Measurements from ENCODE around the gene MEAF6. TPM values are rescaled to one million over a fixed set of nuclear protein-coding genes. Genes with fewer than 3 reads are reported as not detected.
A peak's percentile ranks its signal among the peaks of the same experiment; 100 is the strongest.

Gene MEAF6
- total and polyA plus RNA-seq, 9 donors, result 38.7 to 108 (median 64.1) TPM

DNA sequence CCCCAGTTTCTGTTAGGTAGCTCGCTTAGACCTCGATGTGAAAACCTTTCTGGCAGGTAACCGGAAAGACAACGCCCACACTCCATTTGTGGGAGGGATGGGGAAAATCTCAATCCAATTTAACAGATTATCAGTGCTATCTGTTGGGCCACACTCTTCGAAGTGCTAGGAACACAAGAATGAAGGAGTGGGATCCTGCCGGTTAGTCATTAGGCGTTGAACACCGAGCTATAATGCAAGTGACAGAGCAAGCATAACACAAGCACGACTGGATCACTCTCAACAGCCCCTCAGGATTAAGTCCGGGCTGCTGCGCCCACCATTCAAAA lies 39.0 kb upstream of the MEAF6 start:
- intact Hi-C loops (cut with DNase I), result no loop called here
- H3K27ac ChIP-seq, result no peak overlapping the region
- peaks cover 8% of the 10 kb centered on the region for H3K4me1 ChIP-seq (ENCODE audit: insufficient read depth)
- DNase-seq, result no peak
- H3K36me3 ChIP-seq, result no peaks in the 10 kb centered on the region
- peak overlapping the region; percentile 94 for H3K4me3 ChIP-seq
- 3 to 4% (median 4%) methylated on average over 11 of the region's 11 CpGs for WGBS, 3 donors
- TF ChIP-seq, protein P1, sequence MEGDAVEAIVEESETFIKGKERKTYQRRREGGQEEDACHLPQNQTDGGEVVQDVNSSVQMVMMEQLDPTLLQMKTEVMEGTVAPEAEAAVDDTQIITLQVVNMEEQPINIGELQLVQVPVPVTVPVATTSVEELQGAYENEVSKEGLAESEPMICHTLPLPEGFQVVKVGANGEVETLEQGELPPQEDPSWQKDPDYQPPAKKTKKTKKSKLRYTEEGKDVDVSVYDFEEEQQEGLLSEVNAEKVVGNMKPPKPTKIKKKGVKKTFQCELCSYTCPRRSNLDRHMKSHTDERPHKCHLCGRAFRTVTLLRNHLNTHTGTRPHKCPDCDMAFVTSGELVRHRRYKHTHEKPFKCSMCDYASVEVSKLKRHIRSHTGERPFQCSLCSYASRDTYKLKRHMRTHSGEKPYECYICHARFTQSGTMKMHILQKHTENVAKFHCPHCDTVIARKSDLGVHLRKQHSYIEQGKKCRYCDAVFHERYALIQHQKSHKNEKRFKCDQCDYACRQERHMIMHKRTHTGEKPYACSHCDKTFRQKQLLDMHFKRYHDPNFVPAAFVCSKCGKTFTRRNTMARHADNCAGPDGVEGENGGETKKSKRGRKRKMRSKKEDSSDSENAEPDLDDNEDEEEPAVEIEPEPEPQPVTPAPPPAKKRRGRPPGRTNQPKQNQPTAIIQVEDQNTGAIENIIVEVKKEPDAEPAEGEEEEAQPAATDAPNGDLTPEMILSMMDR (IDR thresholded peaks at IDR 0.05), result no peak
- TF ChIP-seq POLR2A (IDR thresholded peaks at IDR 0.05) (no peak), EP300 (IDR thresholded peaks at IDR 0.05) (no peak)
- no peaks in the 10 kb centered on the region for H3K9me3 ChIP-seq
- H3K27me3 ChIP-seq, result no peaks in the 10 kb centered on the region

DNA sequence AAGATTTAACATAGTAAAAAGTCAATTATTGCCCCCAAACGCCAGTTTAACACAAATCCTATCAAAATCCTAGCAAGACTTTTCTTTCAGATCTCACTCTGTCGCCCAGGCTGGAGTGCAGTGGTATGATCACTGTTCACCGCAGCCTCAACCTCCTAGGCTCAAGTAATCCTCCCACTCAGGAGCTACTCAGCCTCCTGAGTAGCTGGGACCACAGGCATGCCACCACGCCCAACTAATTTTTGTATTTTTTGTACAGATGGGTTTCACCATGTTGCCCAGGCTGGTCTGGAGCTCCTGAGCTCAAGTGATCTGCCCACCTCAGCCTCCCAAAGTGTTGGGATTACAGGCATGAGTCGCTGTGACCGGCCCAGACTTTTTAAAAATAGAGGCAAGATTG lies 34.8 kb upstream of the MEAF6 start:
- TF ChIP-seq, protein P1 (IDR thresholded peaks at IDR 0.05), result no peak
- TF ChIP-seq POLR2A (IDR thresholded peaks at IDR 0.05) (no peak), EP300 (IDR thresholded peaks at IDR 0.05) (no peak)
- Histone ChIP-seq H3K36me3 (no peaks in the 10 kb centered on the region), H3K27ac (no peak overlapping the region), H3K4me3 (no peak overlapping the region), H3K9me3 (no peaks in the 10 kb centered on the region), H3K4me1 (ENCODE audit: insufficient read depth) (peaks cover 4% of the 10 kb centered on the region), H3K27me3 (no peaks in the 10 kb centered on the region)
- DNase-seq, result no peak
- intact Hi-C loops (cut with DNase I), result loop anchor here in 1 of 4 donors (5.0 kb wide), 1 partner anchor 258 kb away; the partner anchor contains the start of genes C1orf122 and YRDC
- WGBS, 3 donors, result 89 to 91% (median 91%) methylated on average over 6 of the region's 6 CpGs

DNA sequence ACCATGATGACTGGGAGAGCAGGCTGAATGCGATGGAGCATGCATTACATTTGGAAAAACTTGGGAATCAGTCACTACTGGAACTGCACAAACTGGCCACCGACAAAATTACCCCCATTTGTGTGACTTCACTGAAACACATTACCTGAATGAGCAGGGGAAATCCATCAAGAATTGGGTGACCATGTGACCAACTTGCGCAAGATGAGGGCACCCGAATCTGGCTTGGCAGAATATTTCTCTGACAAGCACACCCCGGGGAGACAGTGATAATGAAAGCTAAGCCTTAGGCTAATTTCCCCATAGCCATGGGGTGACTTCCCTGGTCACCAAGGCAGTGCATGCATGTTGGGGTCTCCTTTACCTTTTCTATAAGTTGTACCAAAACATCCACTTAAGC lies 30.5 kb upstream of the MEAF6 start:
- Histone ChIP-seq H3K9me3 (no peaks in the 10 kb centered on the region), H3K4me1 (ENCODE audit: insufficient read depth) (no peaks in the 10 kb centered on the region), H3K4me3 (no peak overlapping the region), H3K27ac (no peak overlapping the region), H3K27me3 (no peaks in the 10 kb centered on the region), H3K36me3 (no peaks in the 10 kb centered on the region)
- WGBS, 3 donors, result 73 to 89% (median 82%) methylated on average over 5 of the region's 5 CpGs
- intact Hi-C loops (cut with DNase I), result loop anchor here in 1 of 4 donors (5.0 kb wide), 1 partner anchor 262 kb away; the partner anchor contains the start of genes C1orf122 and YRDC
- no peak for TF ChIP-seq EP300 (IDR thresholded peaks at IDR 0.05)
- TF ChIP-seq, protein P1 (IDR thresholded peaks at IDR 0.05), result no peak
- no peak for TF ChIP-seq POLR2A (IDR thresholded peaks at IDR 0.05)
- no peak for DNase-seq

DNA sequence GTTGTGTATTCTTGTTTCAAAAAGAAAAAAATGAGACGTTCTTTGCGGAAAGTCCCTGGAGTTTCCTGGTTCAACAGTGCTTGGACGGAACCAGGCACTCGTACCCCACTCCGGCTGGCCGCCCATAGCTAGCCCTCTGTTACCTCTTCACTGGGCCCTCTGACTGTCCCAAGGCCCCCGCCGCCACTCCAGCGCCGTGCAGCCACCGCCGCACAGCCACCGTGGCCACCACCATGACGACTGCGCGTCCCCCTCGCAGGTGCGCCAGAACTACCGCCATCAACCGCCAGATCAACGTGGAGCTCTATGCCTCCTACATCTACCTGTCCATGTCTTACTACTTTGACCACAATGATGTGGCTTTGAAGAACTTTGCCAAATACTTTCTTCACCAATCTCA lies 30.0 kb upstream of the MEAF6 start:
- H3K4me1 ChIP-seq (ENCODE audit: insufficient read depth), result no peaks in the 10 kb centered on the region
- DNase-seq, result no peak
- H3K4me3 ChIP-seq, result no peak overlapping the region
- TF ChIP-seq EP300 (IDR thresholded peaks at IDR 0.05) (no peak), POLR2A (IDR thresholded peaks at IDR 0.05) (no peak)
- TF ChIP-seq, protein P1 (IDR thresholded peaks at IDR 0.05), result no peak
- WGBS, 3 donors, result 95 to 98% (median 97%) methylated on average over 21 of the region's 21 CpGs
- no peaks in the 10 kb centered on the region for H3K36me3 ChIP-seq
- H3K27me3 ChIP-seq, result no peaks in the 10 kb centered on the region
- intact Hi-C loops (cut with DNase I), result no loop called here
- H3K27ac ChIP-seq, result no peak overlapping the region
- H3K9me3 ChIP-seq, result no peaks in the 10 kb centered on the region
